ENCODE measurements around the gene TESK1.

Gene TESK1, protein sequence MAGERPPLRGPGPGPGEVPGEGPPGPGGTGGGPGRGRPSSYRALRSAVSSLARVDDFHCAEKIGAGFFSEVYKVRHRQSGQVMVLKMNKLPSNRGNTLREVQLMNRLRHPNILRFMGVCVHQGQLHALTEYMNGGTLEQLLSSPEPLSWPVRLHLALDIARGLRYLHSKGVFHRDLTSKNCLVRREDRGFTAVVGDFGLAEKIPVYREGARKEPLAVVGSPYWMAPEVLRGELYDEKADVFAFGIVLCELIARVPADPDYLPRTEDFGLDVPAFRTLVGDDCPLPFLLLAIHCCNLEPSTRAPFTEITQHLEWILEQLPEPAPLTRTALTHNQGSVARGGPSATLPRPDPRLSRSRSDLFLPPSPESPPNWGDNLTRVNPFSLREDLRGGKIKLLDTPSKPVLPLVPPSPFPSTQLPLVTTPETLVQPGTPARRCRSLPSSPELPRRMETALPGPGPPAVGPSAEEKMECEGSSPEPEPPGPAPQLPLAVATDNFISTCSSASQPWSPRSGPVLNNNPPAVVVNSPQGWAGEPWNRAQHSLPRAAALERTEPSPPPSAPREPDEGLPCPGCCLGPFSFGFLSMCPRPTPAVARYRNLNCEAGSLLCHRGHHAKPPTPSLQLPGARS

DNA sequence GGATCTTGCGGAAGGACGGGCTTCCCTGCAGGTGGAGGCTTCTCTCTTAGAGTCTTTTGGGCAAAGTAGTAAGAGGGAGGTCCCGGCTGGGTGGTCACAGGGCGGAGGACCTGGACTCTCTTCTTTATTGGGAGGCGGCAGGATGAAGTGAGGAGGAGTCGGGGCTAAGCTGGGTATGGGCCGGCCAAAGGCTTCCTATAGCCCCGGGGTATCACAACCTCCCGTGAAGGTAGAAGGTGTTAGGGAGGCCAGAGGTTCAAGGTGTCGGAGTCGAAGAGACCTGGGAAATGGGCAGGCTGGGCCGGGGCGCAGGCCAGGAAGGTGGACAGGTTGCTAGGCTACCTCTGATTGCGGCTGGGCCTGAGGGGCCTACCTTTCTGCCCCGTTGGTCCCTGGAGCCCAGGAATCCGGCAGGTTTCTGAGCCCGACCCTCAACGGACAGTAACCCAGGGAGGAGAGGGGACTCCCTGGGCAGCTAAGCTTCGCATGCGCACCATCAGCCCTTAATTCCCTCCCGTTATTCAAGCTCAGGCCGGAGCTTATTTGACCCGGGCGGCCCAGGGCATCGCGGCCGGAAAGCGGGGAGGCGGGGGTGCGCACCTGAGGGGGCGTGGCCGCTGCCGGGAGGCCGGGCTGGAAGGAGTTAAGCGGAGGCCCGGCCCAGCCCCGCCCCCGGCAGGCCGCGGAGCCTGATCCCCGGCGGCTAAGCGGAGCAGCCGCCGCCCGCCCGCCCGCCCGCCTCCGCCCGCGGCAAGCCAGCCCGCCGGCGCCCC is at the start of gene TESK1:
Gene TESK1, plus strand, starts transcription at position 685 of the 773 bp plus-strand sequence. CDS start 358 bp downstream, outside the sequence.
- peak; percentile 38 for DNase-seq

DNA sequence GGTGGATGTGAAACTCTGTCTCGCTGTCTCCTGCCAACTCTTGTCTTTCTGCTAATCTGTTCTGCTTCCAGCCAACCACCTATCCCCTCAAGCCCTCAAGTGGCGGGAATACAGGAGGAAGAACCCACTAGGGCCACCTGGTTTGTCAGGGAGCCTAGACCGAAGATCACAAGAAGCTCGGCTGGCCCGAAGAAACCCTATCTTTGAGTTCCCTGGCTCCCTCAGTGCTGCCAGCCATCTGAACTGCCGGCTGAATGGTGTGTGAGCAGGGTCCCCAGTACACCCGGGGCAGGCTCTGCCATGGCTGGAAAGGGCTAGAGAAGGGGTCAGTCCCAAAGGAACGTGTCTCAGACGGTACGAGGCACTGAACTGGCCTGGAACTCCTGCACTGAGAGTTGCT is 49.2 kb upstream of the TESK1 start:
- no peak for DNase-seq

DNA sequence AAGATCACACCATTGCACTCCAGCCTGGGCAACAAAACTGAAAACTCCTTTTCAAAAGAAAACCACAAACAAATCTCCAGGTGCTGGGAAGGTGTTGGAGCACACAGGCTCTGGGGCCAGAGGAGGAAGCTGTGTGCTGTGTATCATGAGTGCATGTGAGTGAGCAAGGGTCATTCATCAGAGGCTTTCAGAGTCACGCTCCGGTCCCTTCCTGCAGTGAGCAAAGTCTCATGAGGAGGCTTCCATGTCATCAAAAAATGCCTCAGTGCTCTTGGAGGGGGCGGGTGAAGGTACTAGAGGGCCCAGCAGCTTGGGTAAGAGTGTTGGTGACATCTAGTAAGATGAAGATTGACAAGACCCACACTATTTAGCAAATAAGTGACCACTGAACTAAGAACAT is 48.3 kb upstream of the TESK1 start:
- no peak for DNase-seq

DNA sequence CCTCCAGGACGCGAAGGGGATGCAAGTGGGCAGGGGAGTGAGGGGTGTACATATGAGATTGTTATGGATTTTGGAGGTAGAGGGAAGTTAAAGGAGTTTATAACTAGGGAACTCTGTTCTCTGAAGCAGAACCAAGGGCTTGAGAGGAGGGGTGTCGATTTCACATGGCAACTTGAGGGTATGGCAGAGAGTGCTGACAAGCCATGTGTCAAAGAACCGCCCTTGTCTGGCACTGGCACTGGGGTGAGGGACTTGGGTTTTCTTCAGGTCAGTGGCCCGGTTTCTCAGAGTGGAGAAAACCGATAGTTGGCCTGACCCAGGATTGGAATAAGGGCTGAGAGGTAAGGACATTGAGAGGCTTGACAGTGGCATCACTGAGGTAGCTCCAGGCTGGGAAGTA is 47.7 kb upstream of the TESK1 start:
- no peak for DNase-seq

DNA sequence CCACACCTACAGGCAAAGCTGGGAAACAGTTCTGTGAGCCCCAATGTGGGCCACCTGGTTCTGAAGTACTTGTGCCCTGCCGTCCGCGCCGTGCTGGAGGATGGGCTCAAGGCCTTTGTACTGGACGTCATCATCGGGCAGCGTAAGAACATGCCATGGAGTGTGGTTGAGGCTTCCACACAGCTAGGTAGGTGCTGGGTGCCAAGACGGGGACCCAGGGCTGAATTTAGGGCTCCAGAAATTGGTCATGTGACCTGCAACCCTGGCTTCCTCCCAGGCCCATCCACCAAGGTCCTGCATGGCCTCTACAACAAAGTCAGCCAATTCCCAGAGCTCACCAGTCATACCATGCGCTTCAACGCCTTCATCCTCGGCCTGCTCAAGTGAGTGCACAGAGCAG is 46.9 kb upstream of the TESK1 start:
- no peak for DNase-seq

DNA sequence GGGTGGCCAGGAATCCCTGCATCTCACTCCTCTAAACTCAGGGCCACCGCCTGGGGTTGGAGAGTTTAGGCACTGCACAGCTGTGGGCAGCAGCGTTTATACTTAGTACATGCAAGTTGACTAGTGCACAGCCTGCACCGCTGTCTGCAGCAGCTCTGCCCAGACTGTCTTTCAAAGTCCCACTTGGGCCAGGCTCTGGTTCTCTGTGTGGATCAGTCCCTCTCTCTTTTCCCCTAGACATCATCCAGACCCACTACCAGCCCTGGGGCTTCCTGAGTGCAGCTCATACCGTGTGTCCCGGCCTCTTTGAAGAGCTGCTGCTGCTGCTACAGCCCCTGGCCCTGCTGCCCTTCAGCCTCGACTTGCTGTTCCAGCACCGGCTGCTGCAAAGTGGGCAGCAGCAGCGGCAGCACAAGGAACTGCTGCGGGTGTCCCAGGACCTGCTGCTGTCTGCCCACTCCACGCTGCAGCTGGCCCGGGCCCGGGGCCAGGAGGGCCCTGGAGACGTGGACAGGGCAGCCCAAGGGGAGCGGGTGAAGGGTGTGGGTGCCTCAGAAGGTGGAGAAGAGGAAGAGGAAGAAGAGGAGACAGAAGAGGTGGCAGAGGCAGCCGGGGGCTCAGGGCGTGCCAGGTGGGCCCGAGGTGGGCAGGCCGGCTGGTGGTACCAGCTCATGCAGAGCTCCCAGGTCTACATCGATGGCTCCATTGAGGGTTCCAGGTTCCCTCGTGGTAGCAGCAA is 45.1 kb upstream of the TESK1 start:
- no peak for DNase-seq

DNA sequence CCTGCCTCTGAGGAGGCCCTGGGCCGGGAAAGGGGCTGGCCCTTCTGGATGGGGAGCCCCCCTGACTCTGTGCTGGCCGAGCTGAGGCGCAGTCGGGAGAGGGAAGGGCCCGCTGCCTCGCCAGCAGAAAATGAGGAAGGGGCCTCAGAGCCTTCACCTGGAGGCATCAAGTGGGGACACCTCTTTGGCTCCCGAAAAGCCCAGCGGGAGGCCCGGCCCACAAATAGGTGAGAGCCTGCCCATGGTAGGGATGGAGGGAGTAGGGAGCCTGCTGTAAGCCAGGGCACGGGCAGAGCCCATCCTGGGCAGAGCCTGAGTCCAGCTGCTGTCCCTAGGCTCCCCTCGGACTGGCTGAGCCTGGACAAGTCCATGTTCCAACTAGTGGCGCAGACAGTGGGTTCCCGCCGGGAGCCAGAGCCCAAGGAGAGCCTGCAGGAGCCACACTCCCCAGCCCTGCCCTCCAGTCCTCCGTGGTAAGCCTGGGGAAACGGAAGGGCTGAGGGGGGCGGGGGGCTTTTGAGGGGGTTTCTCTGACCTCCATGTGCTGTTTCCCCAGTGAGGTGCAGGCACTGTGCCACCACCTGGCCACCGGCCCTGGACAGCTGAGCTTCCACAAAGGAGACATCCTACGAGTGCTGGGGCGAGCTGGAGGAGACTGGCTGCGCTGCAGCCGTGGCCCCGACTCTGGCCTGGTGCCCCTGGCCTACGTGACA is 44.3 kb upstream of the TESK1 start:
- no peak for DNase-seq

DNA sequence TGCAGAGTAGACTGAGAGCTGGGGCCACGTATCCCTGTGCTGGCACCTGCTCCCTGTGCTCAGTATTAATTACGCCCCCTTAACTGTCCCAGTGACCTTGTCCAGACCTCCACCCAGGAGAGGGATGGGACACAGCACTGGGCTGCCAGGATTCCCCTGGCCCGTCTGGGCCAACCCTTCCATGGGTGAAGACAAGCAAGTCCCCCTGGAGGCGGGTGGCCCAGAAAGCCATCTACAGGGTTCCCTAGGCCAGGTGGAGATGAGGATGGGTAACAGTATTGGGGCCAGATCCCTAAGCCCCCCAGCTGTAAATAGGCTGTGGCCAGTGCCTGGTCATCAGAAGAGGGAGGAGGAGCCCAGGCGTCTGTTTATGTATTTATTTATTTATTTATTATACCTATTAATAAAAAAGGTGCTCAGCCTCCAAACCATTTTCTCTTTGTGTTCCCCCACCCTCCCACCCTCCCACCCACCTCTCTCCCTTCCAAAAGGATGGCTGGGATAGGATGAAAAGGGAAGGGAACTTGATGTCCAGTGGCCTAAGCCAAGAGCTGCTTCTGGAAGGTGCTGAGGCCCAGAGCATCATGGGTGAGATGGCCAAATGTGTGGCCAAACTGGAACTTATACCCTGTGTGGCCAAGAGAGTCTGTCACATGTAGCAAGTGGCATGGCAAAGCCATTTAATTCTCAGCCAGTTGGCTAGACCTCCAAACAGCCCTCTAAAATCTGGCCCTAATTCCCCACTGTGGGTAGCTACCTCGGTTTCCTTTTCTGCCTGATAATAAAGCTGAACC is 43.4 kb upstream of the TESK1 start:
- DNase-seq, result no peak

DNA sequence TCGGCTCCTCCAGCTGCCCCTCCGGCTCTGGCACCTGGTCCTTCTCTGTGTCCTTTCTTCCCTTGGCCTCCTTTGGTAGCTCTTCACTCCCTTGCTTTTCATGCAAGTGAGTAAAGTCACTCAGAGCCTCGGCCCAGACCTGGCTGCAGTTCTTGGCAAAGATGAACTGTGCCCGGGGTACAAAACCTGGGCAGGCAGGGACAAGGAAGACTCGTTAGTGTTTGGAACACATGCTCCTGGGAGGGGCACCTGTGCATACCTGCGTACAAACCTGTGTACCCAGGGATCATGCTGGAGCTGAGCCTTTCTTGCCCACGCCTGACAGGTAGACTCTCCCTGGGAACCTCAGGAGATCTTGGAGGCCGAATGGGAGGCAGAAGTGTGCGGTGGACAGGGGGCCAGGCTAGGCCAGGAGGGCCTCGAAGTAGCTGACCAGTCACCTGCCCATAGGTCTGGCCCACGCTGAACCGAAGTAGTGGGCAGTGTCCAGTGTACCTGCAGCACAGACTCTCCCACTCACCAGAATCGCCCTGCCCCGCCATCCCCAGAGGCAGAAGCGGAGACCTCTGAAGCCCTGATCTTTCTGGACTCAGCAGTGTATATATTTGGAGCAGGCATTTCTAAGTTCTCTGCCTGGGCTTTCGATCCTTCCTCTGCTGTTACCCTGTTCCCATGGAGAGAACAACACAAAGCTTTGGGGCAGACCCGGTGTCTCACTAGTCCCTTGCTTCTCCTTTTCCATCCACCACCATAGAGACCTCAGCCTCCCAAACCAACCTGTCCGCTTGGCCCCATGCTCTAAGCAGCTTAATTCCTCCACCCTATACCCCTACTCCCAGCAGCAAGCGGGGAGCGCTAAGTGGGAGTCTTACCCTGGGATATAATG is 41.9 kb upstream of the TESK1 start:
- no peak for DNase-seq

DNA sequence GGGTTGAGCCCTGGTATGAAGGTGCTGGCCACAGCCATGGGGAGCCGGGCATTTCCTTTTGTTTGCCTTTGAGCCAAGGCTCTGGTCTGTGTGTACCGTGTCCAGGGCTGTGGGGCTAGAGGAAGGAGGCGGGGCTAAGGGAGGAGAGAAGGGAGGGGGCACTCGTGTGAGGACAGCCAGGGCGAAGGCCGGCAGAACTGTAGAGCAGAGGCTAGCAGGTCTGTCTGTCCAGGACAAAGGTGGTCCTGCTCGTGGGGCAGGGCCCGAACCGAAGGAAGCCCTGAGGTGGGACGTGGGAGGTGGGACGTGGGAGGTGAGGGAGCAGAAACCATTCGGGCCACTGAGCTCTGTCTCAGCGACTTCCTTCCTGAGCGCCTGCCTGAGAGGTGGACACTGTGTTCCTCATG is 41.3 kb upstream of the TESK1 start:
- no peak for DNase-seq

DNA sequence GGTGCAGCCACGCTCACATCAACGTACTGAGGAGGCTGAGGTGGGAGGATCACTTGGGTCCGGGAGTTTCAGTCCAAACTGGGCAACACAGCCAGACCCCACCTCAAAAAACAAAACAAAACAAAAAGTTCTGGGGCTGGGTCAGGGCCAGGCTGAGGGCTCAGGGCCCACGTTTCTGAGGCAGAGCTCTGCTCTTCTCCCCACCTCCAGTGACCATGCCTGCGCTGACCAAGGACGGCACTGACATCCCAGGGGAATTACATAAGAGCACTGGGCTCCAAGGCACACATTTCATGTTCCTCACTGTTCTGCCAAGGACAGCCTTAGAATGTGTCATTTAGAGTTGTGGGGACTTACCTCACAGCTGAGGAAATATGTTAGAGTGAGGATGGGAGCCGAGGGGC is 40.4 kb upstream of the TESK1 start:
- no peak for DNase-seq

DNA sequence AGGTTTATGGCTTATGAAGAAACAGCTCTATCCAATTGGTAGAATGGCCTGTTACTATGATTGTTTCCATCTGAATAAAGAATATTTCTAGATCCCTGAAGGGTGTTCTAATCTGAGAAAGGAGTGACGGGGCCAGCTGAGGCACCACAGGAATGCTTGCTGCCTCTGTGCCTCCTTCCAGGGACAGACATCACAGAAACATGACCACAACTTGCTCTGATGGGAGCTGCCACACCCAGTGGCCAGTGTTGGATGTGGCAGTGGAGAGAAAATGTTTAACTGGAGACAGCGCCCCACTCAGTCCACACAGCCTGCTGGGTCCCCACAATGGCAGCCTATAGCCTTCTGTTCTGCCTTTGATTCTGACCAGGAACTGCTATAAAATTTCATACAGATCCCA is 38.6 kb upstream of the TESK1 start:
- no peak for DNase-seq

DNA sequence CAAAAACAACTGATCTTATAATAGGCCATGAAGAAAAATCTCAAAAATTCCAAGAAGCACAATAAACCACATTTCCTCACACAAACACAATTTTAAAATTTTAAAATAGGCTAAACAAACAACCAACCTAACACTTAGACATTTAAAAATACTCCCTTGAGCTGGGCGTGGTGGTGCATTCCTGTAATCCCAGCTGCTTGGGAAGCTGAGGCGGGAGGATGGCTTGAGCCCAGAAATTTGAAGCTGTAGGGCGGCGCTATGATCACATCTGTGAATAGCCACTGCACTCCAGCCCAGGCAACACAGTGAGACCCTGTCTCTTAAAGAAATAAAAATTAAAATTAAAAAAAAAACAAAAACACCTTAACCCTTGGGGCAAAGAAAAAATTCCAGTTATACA is 36.9 kb upstream of the TESK1 start:
- DNase-seq, result no peak

DNA sequence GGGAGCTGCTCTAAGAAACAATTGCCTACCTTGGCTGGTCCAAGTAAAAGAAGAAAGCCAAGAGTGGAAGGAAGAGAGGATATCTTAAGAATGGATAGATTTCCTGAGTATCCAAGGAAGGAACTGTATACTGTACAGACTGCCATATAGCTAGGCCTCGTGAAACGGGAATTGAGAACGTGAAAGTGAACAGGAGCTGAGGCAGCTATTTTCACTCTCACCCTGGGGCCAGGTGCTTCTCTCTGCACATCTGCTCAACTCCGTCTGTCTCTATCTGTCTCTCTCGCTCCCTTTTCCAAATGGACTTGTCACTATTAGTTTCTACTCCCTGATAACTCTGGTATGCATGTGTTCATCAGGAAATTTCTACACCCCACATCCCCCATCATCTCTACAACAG is 35.9 kb upstream of the TESK1 start:
- DNase-seq, result no peak

DNA sequence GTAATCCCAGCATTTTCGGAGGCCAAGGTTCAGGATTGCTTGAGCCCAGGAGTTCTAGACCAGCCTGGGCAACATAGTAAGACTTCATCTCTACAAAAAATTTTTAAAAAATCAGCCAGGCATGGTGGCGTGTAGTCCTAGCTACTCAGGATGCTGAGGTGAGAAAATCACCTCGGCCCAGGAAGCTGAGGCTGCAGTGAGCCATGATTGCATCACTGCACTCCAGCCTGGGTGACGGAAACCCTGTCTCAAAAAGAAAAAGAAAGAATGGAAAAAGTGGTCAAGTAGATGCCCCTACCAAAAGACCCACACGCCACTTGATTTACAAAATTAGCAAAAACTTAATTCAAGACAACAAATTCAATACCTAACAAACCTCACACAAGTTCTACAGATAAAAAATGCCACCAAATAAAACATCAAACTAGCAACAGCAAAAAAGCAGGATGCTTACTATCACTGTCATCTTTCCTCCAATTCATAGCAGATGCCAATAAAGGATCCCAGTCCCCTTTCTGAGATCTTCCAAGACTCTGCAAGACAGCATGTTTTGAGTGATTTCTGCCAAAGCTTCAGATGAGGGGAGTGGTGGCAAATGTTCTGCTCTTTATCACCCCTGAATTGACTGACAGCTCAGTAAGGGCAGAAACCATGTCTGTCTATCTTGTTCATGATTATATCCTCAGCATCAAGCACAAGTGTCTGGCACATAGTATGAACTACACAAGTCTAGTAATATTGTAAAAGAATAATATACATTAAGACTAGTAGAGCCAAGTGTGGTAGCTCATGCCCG is 34.2 kb upstream of the TESK1 start:
- no peak for DNase-seq

DNA sequence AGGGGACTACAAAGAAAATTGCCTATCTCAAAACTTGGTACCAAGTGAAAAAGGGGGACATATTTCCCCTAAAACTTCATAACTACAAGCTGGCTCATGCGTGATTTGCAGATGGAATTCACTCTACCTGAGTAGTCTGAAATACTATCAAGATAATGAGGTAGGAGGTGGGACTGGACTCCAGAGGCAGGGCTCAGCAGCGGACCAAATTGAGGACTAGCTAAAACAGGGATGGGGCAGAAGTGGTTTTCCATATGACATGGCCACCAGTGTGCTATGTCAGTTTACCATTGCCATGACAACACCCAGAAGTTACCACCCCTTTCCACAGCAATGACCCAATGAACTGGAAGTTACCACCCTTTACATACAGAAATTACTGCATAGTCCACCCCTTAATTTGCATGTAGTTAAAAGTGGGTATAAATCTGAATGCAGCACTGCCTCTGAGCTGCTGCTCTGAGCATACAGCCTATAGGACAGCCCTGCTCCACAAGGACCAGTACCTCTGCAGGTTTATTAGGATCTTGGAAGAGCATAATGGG is 30.4 kb upstream of the TESK1 start:
- DNase-seq, result no peak

DNA sequence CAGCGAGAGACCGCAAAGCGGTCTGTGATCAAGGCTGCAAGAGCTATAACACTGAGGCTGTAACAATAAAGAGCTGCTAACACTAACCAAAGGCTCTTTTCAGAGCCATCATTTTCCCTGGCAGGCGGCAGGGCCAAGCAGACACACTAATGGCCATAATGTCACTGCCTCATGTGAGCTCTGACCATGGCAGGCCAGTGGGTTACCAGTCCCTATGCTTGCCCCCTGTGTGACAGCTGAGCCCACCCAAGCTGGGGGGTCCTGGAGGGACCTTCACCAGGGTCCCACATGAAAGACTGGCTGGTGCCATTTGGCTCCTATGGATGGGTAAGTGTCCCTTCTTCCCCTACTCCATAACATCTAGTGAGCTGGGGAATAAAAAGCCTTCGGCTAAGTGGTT is 29.6 kb upstream of the TESK1 start:
- no peak for DNase-seq

DNA sequence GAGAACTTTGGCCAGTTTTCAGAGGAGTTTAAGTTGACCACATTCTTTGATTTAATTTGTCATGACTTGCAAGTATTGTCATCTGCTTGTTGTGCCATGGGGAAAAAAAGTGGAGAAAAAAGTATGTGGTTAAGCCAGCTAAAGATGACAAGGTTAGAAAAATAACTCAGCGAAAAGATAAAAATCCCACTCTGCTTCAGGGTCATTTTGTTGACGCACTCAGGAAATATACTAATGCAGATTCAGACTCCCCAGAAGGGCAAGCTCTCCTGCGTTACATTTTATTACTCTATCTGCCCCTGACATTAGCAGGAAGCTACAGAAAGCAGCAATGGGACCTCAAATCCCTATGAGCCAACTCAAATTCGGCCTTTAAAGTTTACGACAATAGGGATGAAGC is 27.6 kb upstream of the TESK1 start:
- no peak for DNase-seq

DNA sequence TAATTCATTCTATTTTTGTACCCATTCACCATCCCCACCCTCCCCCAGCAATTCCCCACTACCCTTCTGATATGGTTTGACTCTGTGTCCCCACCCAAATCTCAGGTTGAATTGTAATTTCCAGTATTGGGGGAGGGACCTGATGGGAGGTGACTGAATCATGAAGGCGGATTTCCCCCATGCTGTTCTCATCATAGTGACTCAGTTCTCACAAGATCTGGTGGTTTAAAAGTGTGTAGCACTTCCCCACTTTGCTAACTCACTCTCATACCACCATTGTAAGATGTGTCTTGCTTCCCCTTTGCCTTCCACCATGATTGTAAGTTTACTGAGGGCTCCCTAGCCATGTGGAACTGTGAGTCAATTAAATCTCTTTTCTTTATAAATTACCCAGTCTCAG is 25.9 kb upstream of the TESK1 start:
- DNase-seq, result no peak

All from NCI-H1048 (cell line).